ENCODE measurements around the gene LRP8.
A peak's percentile ranks its signal among the peaks of the same experiment; 100 is the strongest.

Gene LRP8

GRCh38 chr1:53244141-53244540 lies 83.7 kb downstream of the LRP8 start:
- DNase-seq (ENCODE audit: extremely low read depth, low read depth): no peak
- no peak for TF ChIP-seq CTCF (IDR thresholded peaks at IDR 0.05; ENCODE audit: low read depth, low read length)

- no peak for DNase-seq (ENCODE audit: extremely low read depth, low read depth)
- TF ChIP-seq CTCF (IDR thresholded peaks at IDR 0.05; ENCODE audit: low read depth, low read length): no peak
These were observed 85.5 kb downstream of the LRP8 start for GRCh38 chr1:53242381-53242780.

GRCh38 chr1:53241828-53242227 lies 86.0 kb downstream of the LRP8 start:
- no peak for TF ChIP-seq CTCF (IDR thresholded peaks at IDR 0.05; ENCODE audit: low read depth, low read length)
- no peak for DNase-seq (ENCODE audit: extremely low read depth, low read depth)

- TF ChIP-seq CTCF (IDR thresholded peaks at IDR 0.05; ENCODE audit: low read depth, low read length): no peak
- peak; percentile 87 for DNase-seq (ENCODE audit: extremely low read depth, low read depth)
These were observed 89.4 kb downstream of the LRP8 start, which contains the start of gene MAGOH for GRCh38 chr1:53238197-53239155. Gene MAGOH (minus strand): TSS chr1:53238518. CDS start chr1:53238448, 70 bp downstream.

- DNase-seq (ENCODE audit: extremely low read depth, low read depth): no peak
- TF ChIP-seq CTCF (IDR thresholded peaks at IDR 0.05; ENCODE audit: low read depth, low read length): no peak
These were observed 90.2 kb downstream of the LRP8 start for GRCh38 chr1:53237638-53238037.

GRCh38 chr1:53220962-53221286 lies 106.9 kb downstream of the LRP8 start:
- TF ChIP-seq CTCF (IDR thresholded peaks at IDR 0.05; ENCODE audit: low read depth, low read length): no peak

GRCh38 chr1:53220171-53220961 lies 107.5 kb downstream of the LRP8 start, which contains the start of gene CZIB:
Gene CZIB (minus strand): TSS chr1:53220634. CDS start chr1:53220575, 59 bp downstream.
- no peak for TF ChIP-seq CTCF (IDR thresholded peaks at IDR 0.05; ENCODE audit: low read depth, low read length)
- peak; percentile 70 for DNase-seq (ENCODE audit: extremely low read depth, low read depth)

More at GRCh38 chr1:53220962-53221286, 106.9 kb downstream of the LRP8 start:
- DNase-seq (ENCODE audit: extremely low read depth, low read depth): no peak

Measured in AG09319 (cell line).